ENCODE measurements around the gene GLT1D1. TPM values are rescaled to one million over a fixed set of nuclear protein-coding genes. Genes with fewer than 3 reads are reported as not detected.

The GLT1D1 gene
- not detected in 2 replicates for total RNA-seq

DNA sequence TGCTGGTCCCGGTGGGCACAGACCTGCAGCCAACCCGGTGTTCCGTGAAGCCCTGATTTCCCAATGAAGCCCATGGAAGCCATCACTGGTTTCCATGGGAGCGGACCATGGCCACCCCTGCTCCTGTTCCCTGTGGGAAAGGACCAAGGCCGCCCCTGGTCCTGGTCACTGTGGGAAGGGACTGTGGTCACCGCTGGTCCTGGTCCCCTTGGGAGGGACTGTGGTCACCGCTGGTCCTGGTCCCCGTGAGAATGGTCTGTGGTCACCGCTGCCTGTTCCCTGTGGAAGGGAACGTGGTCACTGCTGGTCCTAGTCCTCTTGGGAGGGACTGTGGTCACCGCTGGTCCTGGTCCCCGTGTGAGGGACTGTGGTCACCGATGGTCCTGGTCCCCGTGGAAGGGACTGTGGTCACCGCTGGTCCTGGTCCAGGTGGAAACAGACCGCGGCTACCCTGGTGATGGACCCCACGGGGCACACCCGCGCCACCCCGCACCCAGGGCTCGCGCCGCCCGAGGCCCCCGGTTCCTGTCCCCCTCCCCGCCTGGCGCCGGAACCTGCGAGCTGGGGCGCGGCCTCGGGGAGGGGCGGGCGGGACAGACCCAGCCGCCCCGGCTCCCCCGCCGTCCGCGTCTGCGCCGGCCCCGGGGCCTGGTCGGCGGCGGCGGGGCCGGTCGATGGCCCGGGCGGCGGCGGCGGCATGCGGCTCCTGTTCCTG is at the start of gene GLT1D1:
GLT1D1 (plus strand) TSS at position 594 of the 715 bp plus-strand sequence; CDS start at position 698, 104 bp downstream.

GRCh38 chr12:128823916-128824839 is 29.1 kb upstream of the GLT1D1 start, which contains the start of gene SLC15A4:
Gene SLC15A4, minus strand, starts transcription at chr12:128823958. Its CDS starts 15 bp downstream, at chr12:128823943.

Other genes starting within 250 kb of the GLT1D1 start
- gene SLC15A4, start 29.5 kb upstream of the GLT1D1 start, total RNA-seq: 52.7 and 54.6 TPM in 2 replicates

Data from cardiac atrium fibroblast (primary cell).